Tibial artery (tissue), 4 donors: ENCODE data around the gene THADA.
A peak's percentile ranks its signal among the peaks of the same experiment; 100 is the strongest.

Experiments used
- DNase-seq, 2 donors: peaks; one replicate each; pipeline ENCODE4 v3.0.0-alpha.2; 2019
- H3K27ac ChIP-seq, 2 donors: fragments of 200-600 bp; sonication (generic) in 1 of 2; 1 replicate in 1 of 2; 2 replicates in 1 of 2; pipeline ENCODE4 v1.5.1; 2018 to 2019; ENCODE audit warnings: mild to moderate bottlenecking in 1 of 2
- H3K27me3 ChIP-seq, 2 donors: fragments of 200-600 bp; sonication (generic) in 1 of 2; one replicate each; pipeline versions ENCODE4 v1.5.1 to v1.6.0; 2016 to 2019
- H3K36me3 ChIP-seq, 3 donors: fragments of 200-600 bp; sonication (generic) in 2 of 3; one replicate each; pipeline ENCODE4 v1.5.1; 2016 to 2019; ENCODE audit warnings: mild to moderate bottlenecking in 2 of 3
- H3K4me1 ChIP-seq, 4 donors: fragments of 200-600 bp; sonication (generic) in 2 of 4; 1 replicate in 3 of 4; 2 replicates in 1 of 4; pipeline ENCODE4 v1.5.1; 2016 to 2019
- H3K4me3 ChIP-seq, 2 donors: fragments of 200-600 bp; sonication (generic) in 1 of 2; 1 replicate in 1 of 2; 2 replicates in 1 of 2; pipeline ENCODE4 v1.5.1; 2018 to 2019; ENCODE audit warnings: mild to moderate bottlenecking in 2 of 2
- H3K9me3 ChIP-seq, 3 donors: fragments of 200-600 bp; sonication (generic) in 1 of 3; one replicate each; pipeline ENCODE4 v1.5.1; 2016 to 2019
- CTCF ChIP-seq, 2 experiments: fragments of 200-600 bp in 1 of 2; fragments of 450-650 bp in 1 of 2; IDR thresholded peaks; one replicate each; pipeline ENCODE4 v1.5.1; 2017 to 2019; ENCODE audit warnings: antibody characterized with exemption in 2 of 2, mild to moderate bottlenecking in 1 of 2, moderate library complexity in 1 of 2
- intact Hi-C: fragments of 100-400 bp; cut with DNase I; formaldehyde crosslinking; loops from one replicate; pipeline ENCODE4 v1.15.0; 2023; ENCODE audit warnings: low total_unique reads

Gene THADA

GRCh38 chr2:43475137-43475846, 120.5 kb downstream of the THADA start:
- H3K4me3 ChIP-seq: no peak overlapping the region

GRCh38 chr2:43474273-43474672, 121.6 kb downstream of the THADA start:
- TF ChIP-seq CTCF (IDR thresholded peaks at IDR 0.05): no peak
- Histone ChIP-seq H3K27me3 (no peaks in the 10 kb centered on the region), H3K9me3 (no peaks in the 10 kb centered on the region), H3K36me3 (peaks cover 0 to 3% (median 0%) of the 10 kb centered on the region in 3 donors), H3K4me1 (peaks cover 0 to 21% (median 3%) of the 10 kb centered on the region in 4 donors), H3K4me3 (no peak overlapping the region), H3K27ac (no peak overlapping the region)
- DNase-seq: no peak
- intact Hi-C loops: no loop called here

More at GRCh38 chr2:43475137-43475846, 120.5 kb downstream of the THADA start:
- peaks cover 0 to 3% (median 0%) of the 10 kb centered on the region in 3 donors for H3K36me3 ChIP-seq
- no peak for TF ChIP-seq CTCF (IDR thresholded peaks at IDR 0.05)
- no peaks in the 10 kb centered on the region for H3K27me3 ChIP-seq
- intact Hi-C loops: no loop called here
- no peak for DNase-seq
- no peaks in the 10 kb centered on the region for H3K9me3 ChIP-seq
- peaks cover 0 to 28% (median 2%) of the 10 kb centered on the region in 4 donors for H3K4me1 ChIP-seq
- H3K27ac ChIP-seq: no peak overlapping the region

GRCh38 chr2:43473767-43474166, 122.1 kb downstream of the THADA start:
- intact Hi-C loops: no loop called here
- no peak for DNase-seq
- no peak for TF ChIP-seq CTCF (IDR thresholded peaks at IDR 0.05)

GRCh38 chr2:43472527-43473194, 123.2 kb downstream of the THADA start:
- Histone ChIP-seq H3K27me3 (no peaks in the 10 kb centered on the region), H3K4me1 (peaks cover 0 to 19% (median 17%) of the 10 kb centered on the region in 4 donors), H3K27ac (no peak overlapping the region), H3K36me3 (peaks cover 0 to 3% (median 0%) of the 10 kb centered on the region in 3 donors), H3K4me3 (no peak overlapping the region), H3K9me3 (no peaks in the 10 kb centered on the region)
- TF ChIP-seq CTCF (IDR thresholded peaks at IDR 0.05): no peak
- no peak for DNase-seq
- intact Hi-C loops: no loop called here

More at GRCh38 chr2:43473767-43474166, 122.1 kb downstream of the THADA start:
- H3K4me1 ChIP-seq: peaks cover 0 to 20% (median 7%) of the 10 kb centered on the region in 4 donors
- H3K4me3 ChIP-seq: no peak overlapping the region
- H3K27me3 ChIP-seq: no peaks in the 10 kb centered on the region
- no peak overlapping the region for H3K27ac ChIP-seq
- peaks cover 0 to 3% (median 0%) of the 10 kb centered on the region in 3 donors for H3K36me3 ChIP-seq
- no peaks in the 10 kb centered on the region for H3K9me3 ChIP-seq

- Histone ChIP-seq H3K4me3 (no peak overlapping the region), H3K36me3 (peaks cover 0 to 3% (median 0%) of the 10 kb centered on the region in 3 donors), H3K27me3 (no peaks in the 10 kb centered on the region), H3K9me3 (no peaks in the 10 kb centered on the region), H3K27ac (peak overlapping the region in 1 of 2 donors; percentile 60), H3K4me1 (peaks cover 0 to 32% (median 24%) of the 10 kb centered on the region in 4 donors)
- TF ChIP-seq CTCF (IDR thresholded peaks at IDR 0.05): no peak
- no peak for DNase-seq
- intact Hi-C loops: no loop called here
These were observed 126.1 kb downstream of the THADA start for GRCh38 chr2:43469713-43470112.
